H9 (cell line): ENCODE measurements around the gene TRANK1. TPM values are rescaled to one million over a fixed set of nuclear protein-coding genes. Genes with fewer than 3 reads are reported as not detected.

Source experiments
- DNase-seq: peaks from one replicate; pipeline ENCODE4 v3.0.0-alpha.2; 2017
- H2AFZ ChIP-seq: one replicate; pipeline ENCODE4 v1.6.1; 2013; ENCODE audit warnings: mild to moderate bottlenecking, low read length, control low read depth, moderate library complexity
- H2AK5ac ChIP-seq: 2 replicates; pipeline ENCODE4 v1.6.1; 2013; ENCODE audit warnings: low read length, control low read depth, mixed read lengths; ENCODE audit not compliant: insufficient read length
- H2BK120ac ChIP-seq: one replicate; pipeline ENCODE4 v1.6.1; 2013; ENCODE audit warnings: low read depth, mild to moderate bottlenecking, low read length, control low read depth, inconsistent platforms; ENCODE audit not compliant: poor library complexity, severe bottlenecking
- H2BK12ac ChIP-seq: 2 replicates; pipeline ENCODE4 v1.6.1; 2013; ENCODE audit warnings: low read length, control low read depth, mixed read lengths, low read depth; ENCODE audit not compliant: insufficient read length
- H2BK15ac ChIP-seq: 2 replicates; pipeline ENCODE4 v1.6.1; 2013; ENCODE audit warnings: low read depth, low read length, control low read depth
- H2BK20ac ChIP-seq: one replicate; pipeline ENCODE4 v1.6.1; 2013; ENCODE audit warnings: low read depth, mild to moderate bottlenecking, low read length, control low read depth, inconsistent platforms; ENCODE audit not compliant: poor library complexity, severe bottlenecking
- H2BK5ac ChIP-seq: 2 replicates; pipeline ENCODE4 v1.6.1; 2013; ENCODE audit warnings: low read length, control low read depth, mixed read lengths; ENCODE audit not compliant: insufficient read length
- H3K14ac ChIP-seq: 2 replicates; pipeline ENCODE4 v1.6.1; 2013; ENCODE audit warnings: low read length, control low read depth; ENCODE audit not compliant: insufficient read depth
- H3K18ac ChIP-seq: 2 replicates; pipeline ENCODE4 v1.6.1; 2013; ENCODE audit warnings: low read depth, mild to moderate bottlenecking, mixed read lengths, low read length, control low read depth; ENCODE audit not compliant: insufficient read length
- H3K23ac ChIP-seq: 2 replicates; pipeline ENCODE4 v1.6.1; 2013; ENCODE audit warnings: low read length, control low read depth, mixed read lengths, low read depth; ENCODE audit not compliant: insufficient read length
- H3K23me2 ChIP-seq: 2 replicates; pipeline ENCODE4 v1.6.1; 2013; ENCODE audit warnings: low read depth, mild to moderate bottlenecking, mixed read lengths, low read length, control low read depth; ENCODE audit not compliant: insufficient read length, poor library complexity, severe bottlenecking
- H3K27ac ChIP-seq: 2 replicates; pipeline ENCODE4 v1.5.1; 2013; ENCODE audit warnings: low read length, control low read depth, mixed read lengths, low read depth; ENCODE audit not compliant: insufficient read length
- H3K27me3 ChIP-seq: 2 replicates; pipeline ENCODE4 v1.6.1; 2013; ENCODE audit warnings: low read length, control low read depth, inconsistent platforms; ENCODE audit not compliant: insufficient read depth
- H3K4ac ChIP-seq: 2 replicates; pipeline ENCODE4 v1.6.1; 2013; ENCODE audit warnings: low read depth, mild to moderate bottlenecking, control low read depth, inconsistent platforms, low read length, moderate library complexity
- H3K4me1 ChIP-seq: 2 replicates; pipeline ENCODE4 v1.6.1; 2013; ENCODE audit warnings: low read length, control low read depth, inconsistent platforms; ENCODE audit not compliant: insufficient read depth
- H3K4me2 ChIP-seq: 2 replicates; pipeline ENCODE4 v1.6.1; 2013; ENCODE audit warnings: low read length, control low read depth, mixed read lengths; ENCODE audit not compliant: insufficient read length, insufficient read depth
- H3K56ac ChIP-seq: 2 replicates; pipeline ENCODE4 v1.6.1; 2013; ENCODE audit warnings: low read depth, mild to moderate bottlenecking, mixed read lengths, low read length, control low read depth; ENCODE audit not compliant: insufficient read length
- H3K79me1 ChIP-seq: 2 replicates; pipeline ENCODE4 v1.6.1; 2013; ENCODE audit warnings: low read depth, mild to moderate bottlenecking, moderate library complexity, low read length, control low read depth, inconsistent platforms; ENCODE audit not compliant: insufficient read depth, poor library complexity, severe bottlenecking
- H3K79me2 ChIP-seq: 2 replicates; pipeline ENCODE4 v1.6.1; 2013; ENCODE audit warnings: low read length, control low read depth, inconsistent platforms; ENCODE audit not compliant: insufficient read depth
- H3K9ac ChIP-seq: 2 replicates; pipeline ENCODE4 v1.6.1; 2013; ENCODE audit warnings: low read length, control low read depth, mixed read lengths; ENCODE audit not compliant: insufficient read length; ENCODE audit errors: extremely low read depth
- H3K9me3 ChIP-seq: one replicate; pipeline ENCODE4 v1.6.1; 2013; ENCODE audit warnings: low read depth, low read length, inconsistent platforms; ENCODE audit not compliant: control insufficient read depth
- H3T11ph ChIP-seq: one replicate; pipeline ENCODE4 v1.6.1; 2013; ENCODE audit warnings: mild to moderate bottlenecking, low read length, control low read depth, inconsistent platforms
- H4K20me1 ChIP-seq: one replicate; pipeline ENCODE4 v1.6.1; 2013; ENCODE audit not compliant: control insufficient read depth, insufficient read length, insufficient read depth
- H4K5ac ChIP-seq: 2 replicates; pipeline ENCODE4 v1.6.1; 2013; ENCODE audit warnings: low read depth, mild to moderate bottlenecking, mixed read lengths, low read length, control low read depth; ENCODE audit not compliant: insufficient read length
- H4K8ac ChIP-seq: replicated peaks from 2 replicates; pipeline ENCODE4 v1.6.1; 2013; ENCODE audit warnings: low read length, control low read depth, mixed read lengths, low read depth; ENCODE audit not compliant: insufficient read length
- H4K91ac ChIP-seq: 2 replicates; pipeline ENCODE4 v1.6.1; 2013; ENCODE audit warnings: low read depth, mild to moderate bottlenecking, moderate library complexity, mixed read lengths, low read length, control low read depth; ENCODE audit not compliant: insufficient read length
- H3K27ac Mint-ChIP-seq, 3 experiments: 2 replicates in 2 of 3; 3 replicates in 1 of 3; pipeline ENCODE4 v1.8.0; 2020 to 2021; ENCODE audit warnings: mixed read lengths in 3 of 3, mild to moderate bottlenecking in 1 of 3, moderate library complexity in 1 of 3
- H3K27me3 Mint-ChIP-seq: 2 replicates; pipeline ENCODE4 v1.8.0; 2021; ENCODE audit warnings: low read depth, mild to moderate bottlenecking, moderate library complexity, mixed read lengths
- H3K36me3 Mint-ChIP-seq, 3 experiments: 2 replicates in 2 of 3; 3 replicates in 1 of 3; pipeline ENCODE4 v1.8.0; 2020 to 2021; ENCODE audit warnings: low read depth in 3 of 3, mixed read lengths in 3 of 3; ENCODE audit not compliant: insufficient read depth in 1 of 3
- H3K4me1 Mint-ChIP-seq, 2 experiments: 2 replicates each; pipeline ENCODE4 v1.8.0; 2020; ENCODE audit warnings: mixed read lengths in 2 of 2
- H3K4me3 Mint-ChIP-seq, 2 experiments: 2 replicates in 1 of 2; 3 replicates in 1 of 2; pipeline ENCODE4 v1.8.0; 2020 to 2021; ENCODE audit warnings: mild to moderate bottlenecking in 2 of 2, mixed read lengths in 2 of 2, moderate library complexity in 1 of 2
- H3K9me3 Mint-ChIP-seq, 2 experiments: 2 replicates in 1 of 2; 3 replicates in 1 of 2; pipeline ENCODE4 v1.8.0; 2020; ENCODE audit warnings: mild to moderate bottlenecking in 2 of 2, mixed read lengths in 2 of 2, moderate library complexity in 1 of 2
- CTCF ChIP-seq: fragments of 200-600 bp; sonication (generic); conservative IDR thresholded peaks from 3 replicates; pipeline ENCODE4 v1.8.0; 2021; ENCODE audit warnings: antibody characterized with exemption, mild to moderate bottlenecking
- WGBS: extraction: QIAGEN DNeasy Blood & Tissue Kit; methylation state at CpG from one replicate; pipeline ENCODE4 v1.1.7; 2013; ENCODE audit warnings: missing lambda C conversion rate, low lambda C conversion rate, mixed read lengths; ENCODE audit not compliant: insufficient read length; ENCODE audit errors: extremely low coverage; 5-methylcytosine and 5-hydroxymethylcytosine counted together
- total RNA-seq: library from RNA; stranded (reverse); gene quantifications from 2 replicates; pipeline ENCODE4 v1.2.1, GENCODE V29; 2021

Gene TRANK1
- total RNA-seq, 1 experiment from 2014 or later: 5.9 TPM

GRCh38 chr3:36989005-36989404 is 44.2 kb upstream of the TRANK1 start:
- H3K27ac ChIP-seq: no peak overlapping the region

More at GRCh38 chr3:36989005-36989404, 44.2 kb upstream of the TRANK1 start:
- H3K27me3 Mint-ChIP-seq: no peaks in the 10 kb centered on the region
- Histone ChIP-seq H3T11ph (no peak overlapping the region), H3K14ac (no peak overlapping the region), H2BK120ac (no peak overlapping the region), H2BK5ac (no peak overlapping the region), H2BK12ac (no peak overlapping the region), H2AFZ (no peak overlapping the region), H4K8ac (no peak overlapping the region), H3K4ac (no peak overlapping the region), H3K4me2 (no peak overlapping the region), H3K56ac (no peak overlapping the region), H2AK5ac (no peak overlapping the region), H4K5ac (no peak overlapping the region), H3K23ac (no peak overlapping the region), H3K4me1 (no peaks in the 10 kb centered on the region), H4K91ac (no peak overlapping the region), H2BK15ac (no peak overlapping the region), H3K9ac (no peak overlapping the region), H2BK20ac (no peak overlapping the region), H3K79me1 (peaks cover 3% of the 10 kb centered on the region), H3K9me3 (no peaks in the 10 kb centered on the region), H3K79me2 (peaks cover 16% of the 10 kb centered on the region; the same call in 1 of the 2 replicates), H4K20me1 (no peaks in the 10 kb centered on the region), H3K18ac (no peak overlapping the region), H3K23me2 (peaks cover 10% of the 10 kb centered on the region), H3K27me3 (no peaks in the 10 kb centered on the region)
- H3K4me3 Mint-ChIP-seq: no peak overlapping the region
- TF ChIP-seq CTCF: no peak
- 0 out of 7 replicates have a peak overlapping the region, but pooled peaks of 1 of the 3 experiments have one; percentile 15 for H3K27ac Mint-ChIP-seq
- H3K9me3 Mint-ChIP-seq: no peaks in the 10 kb centered on the region
- no CpG with 5 or more reads among the region's 3 CpGs for WGBS
- no peak for DNase-seq
- H3K4me1 Mint-ChIP-seq: peaks cover 23 to 30% of the 10 kb centered on the region in 2 experiments
- peaks cover 25 to 64% (median 46%) of the 10 kb centered on the region in 3 experiments; a peak in 6 of 7 replicates for H3K36me3 Mint-ChIP-seq
